ENCODE measurements around the gene EFHB.
"Not testable (repeated sequence)": the region's sequence is repeated elsewhere in the genome, so short reads cannot be mapped to it uniquely, and the experiment has no call there.

Gene EFHB

DNA sequence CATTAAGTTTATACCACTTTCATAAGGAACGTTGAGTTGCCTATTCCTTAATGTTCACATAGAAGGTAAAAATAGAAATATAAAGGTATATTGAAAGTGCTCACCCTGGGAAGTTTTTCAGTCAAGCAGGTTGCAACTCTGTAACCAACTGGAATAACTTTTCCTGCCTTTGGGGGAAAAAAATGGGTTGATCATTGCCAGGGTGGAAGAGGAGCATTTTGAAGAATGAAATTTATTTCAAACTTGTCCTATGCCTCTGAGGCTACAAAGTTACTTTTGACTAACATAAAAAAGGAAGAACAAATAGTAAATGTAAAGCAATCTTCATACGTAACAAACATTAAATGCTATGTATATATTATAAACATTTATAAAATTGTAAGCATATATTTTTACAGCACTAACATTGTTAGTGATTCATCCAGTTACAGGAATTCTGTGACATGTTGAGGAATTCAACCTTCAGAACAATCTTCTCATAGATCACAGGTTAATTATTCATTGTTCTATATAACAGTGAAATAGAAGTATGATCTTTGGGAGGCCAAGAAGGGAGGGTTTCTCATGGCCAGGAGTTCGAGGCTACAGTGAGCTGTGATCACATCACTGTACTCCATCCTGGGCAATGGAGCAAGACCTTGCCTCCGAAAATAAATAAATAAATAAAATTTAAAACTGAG is 13.5 kb downstream of the EFHB start:
- DNase-seq: no peak

- DNase-seq: no peak
Observed at GRCh38 chr3:19917167-19917566, 16.9 kb downstream of the EFHB start.

- no peak for DNase-seq
Observed at GRCh38 chr3:19911452-19911851, 22.6 kb downstream of the EFHB start.

DNA sequence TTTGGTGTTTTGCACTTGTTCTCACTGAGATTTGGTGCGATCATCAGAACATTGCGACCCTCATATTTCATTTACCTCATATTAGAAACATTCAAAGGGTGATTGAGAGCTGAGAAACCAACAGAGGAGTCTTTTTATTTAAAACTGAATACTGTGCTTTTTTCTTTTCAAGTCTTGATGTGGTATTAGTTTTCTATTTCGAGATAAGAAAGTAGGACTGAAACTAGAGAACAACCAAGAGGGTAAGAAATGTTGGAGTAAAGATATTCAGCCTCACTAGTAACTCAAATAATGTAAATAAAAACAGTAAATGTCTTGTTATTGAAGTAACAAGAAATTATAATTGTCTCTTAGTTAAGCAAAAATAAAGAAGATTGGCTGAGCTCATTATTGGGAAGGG is 26.5 kb downstream of the EFHB start:
- no peak for DNase-seq

- DNase-seq: no peak
Observed at GRCh38 chr3:19903649-19904048, 30.4 kb downstream of the EFHB start.

GRCh38 chr3:19901918-19902317 is 32.1 kb downstream of the EFHB start:
- DNase-seq: no peak

GRCh38 chr3:19901337-19901736 is 32.7 kb downstream of the EFHB start:
- DNase-seq: no peak

DNA sequence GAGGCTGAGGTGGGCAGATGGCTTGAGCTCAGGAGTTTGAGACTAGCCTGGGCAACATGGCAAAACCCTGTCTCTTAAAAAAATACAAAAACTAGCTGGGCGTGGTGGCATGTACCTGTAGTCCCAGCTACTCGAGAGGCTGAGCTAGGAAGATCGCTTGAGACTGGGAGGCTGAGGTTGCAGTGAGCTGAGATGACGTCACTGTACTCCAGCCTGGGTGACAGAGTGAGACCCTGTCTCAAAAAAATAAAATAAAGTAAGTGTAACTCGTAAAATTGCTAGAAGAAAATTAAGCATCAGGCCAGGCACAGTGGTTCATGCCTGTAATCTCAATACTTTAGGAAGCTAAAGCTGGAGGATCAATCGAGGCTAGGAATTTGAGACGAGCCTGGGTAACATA is 34.2 kb downstream of the EFHB start:
- not testable (repeated sequence) for DNase-seq

DNA sequence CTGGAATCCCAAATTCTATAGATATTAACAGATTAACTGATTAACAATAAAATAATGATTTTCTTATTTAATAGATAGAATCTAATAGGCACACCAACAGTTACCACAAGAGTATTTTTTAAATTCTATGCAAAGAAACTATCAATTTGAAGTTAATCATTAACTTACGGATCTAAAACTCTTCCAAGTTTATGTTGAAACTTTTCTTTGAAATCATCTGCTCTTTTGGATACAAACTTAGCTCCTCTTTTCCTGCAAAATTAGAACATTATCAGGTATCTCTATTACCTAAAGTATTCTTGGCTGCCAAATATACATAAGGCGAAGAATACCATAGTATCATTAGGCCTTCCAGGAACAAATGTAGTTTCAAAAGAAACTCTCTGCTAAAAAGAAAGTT is 34.8 kb downstream of the EFHB start:
- DNase-seq: no peak

- no peak for DNase-seq
Observed at GRCh38 chr3:19898721-19899120, 35.3 kb downstream of the EFHB start.

DNA sequence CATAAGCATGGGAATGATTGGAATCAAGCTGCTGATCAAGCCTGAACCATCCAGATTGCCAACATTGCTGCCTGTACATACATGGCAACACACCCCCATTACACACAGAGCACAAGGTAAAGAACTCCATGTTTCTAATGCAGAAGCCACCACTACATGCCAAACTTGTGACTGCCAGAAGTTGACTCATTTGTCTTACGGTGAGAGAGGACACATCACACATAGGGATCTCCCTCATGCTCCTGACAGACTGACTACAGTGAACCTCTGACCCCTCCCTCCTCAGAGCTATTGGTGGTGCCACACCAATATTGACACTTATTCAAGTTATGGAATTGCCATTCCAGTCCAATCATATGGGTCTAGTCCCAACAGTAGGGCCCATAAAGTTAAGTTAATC is 42.3 kb downstream of the EFHB start:
- no peak for DNase-seq

GRCh38 chr3:19888428-19889152 is 45.4 kb downstream of the EFHB start:
- no peak for DNase-seq

GRCh38 chr3:19887122-19887521 is 46.9 kb downstream of the EFHB start:
- DNase-seq: not testable (repeated sequence)

DNA sequence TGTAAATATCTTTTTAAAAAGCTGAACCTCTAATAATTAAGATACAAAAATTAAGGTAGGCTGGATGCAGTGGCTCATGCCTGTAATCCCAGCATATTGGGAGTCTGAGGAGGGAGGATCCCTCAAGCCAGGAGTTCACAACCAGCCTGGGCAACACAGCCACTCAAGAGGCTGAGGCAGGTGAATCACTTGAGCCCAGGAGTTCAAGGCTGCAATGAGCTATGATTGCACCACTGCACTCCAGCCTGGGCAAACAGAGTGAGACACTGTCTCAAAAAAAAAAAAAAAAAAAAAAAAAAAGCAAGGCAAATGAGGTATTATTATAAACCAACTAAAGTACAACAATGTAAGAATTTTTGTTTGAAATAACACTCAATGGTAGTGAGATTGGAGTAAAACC is 47.6 kb downstream of the EFHB start:
- DNase-seq: no peak

DNA sequence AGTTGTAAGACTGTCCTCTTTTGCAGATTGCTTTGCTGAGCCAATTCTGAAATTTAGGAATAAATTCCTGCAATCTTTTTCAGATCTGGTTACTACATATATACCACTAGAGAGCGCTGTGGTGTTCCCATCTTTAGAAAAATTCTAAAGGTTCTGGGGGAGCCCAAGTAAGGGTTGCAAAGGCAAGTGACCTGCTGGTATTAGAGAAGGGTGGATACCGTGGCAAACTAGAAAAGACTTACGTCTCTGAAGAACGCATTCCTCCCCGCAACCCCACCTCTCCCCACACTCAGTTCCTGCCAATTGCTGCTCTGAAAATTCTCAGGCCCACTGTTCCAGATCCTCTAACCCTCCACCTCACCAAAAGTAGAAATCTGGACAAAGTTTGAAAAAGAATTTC is 48.5 kb downstream of the EFHB start:
- no peak for DNase-seq

DNA sequence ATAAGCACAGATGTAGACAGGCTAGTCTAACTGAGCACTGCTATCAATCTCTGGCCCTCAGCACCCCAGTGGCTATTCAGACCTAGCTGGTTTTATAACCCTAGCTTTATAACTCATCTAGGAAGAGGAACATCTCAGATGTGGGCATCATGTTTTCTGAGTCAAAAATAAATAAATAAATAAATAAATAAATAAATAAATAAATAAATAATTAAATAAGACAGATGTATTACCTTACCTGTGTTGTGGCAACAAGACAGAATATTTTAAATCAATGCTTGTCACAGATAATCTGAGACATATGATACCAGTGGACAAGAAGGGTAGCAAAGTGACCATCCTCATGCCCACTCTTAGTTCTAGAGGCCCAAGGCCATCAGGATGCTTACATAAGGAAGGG is 52.2 kb downstream of the EFHB start:
- no peak for DNase-seq

GRCh38 chr3:19881036-19881435 is 53.0 kb downstream of the EFHB start:
- DNase-seq: no peak

DNA sequence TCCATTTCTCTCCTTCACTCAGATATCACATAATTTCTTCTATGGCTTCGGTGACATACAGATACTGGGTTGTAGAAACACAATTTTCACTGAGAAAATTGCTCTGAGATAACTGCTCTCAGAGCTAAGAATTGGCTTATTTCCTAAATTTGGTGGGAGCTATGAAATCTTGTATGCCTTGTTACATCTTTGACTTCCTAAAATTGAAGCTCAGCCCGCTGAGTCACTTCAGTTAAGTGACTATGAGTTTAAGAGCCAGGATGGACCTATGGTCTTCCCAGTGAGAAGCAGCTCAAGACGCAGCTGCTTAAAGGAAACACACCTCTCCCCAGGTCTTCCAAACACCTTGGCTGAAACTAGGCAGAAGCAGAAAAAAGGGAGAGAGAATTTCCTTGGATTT is 56.4 kb downstream of the EFHB start:
- no peak for DNase-seq

DNA sequence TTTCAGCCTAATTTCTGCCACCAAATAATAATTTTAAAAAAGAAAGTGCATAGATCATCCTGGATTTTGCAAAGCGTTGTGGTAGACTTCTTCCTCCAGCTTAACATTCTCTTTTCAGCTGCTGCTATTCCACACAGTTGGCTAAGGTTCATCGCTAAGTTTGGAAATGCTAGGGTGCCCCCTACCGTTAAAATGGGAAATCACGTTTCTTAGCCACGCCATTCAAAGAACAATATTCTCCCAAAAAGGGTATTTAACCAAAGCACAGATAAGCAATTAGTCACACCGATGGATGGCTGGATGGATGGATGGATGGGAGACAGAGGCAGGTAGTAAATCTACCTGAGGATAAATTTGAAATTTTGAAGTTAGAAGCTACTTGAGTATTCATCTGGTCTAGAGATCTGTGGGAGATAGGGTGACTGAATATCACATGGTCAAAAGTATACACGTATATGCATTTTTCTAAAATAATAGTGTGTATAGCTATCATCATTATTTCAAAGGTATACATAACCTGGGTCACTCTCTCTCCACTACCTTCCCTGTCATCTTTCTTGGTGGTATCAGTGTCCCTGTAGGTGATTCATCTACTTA is 67.2 kb downstream of the EFHB start:
- peak; percentile 12 to 27 for DNase-seq

DNA sequence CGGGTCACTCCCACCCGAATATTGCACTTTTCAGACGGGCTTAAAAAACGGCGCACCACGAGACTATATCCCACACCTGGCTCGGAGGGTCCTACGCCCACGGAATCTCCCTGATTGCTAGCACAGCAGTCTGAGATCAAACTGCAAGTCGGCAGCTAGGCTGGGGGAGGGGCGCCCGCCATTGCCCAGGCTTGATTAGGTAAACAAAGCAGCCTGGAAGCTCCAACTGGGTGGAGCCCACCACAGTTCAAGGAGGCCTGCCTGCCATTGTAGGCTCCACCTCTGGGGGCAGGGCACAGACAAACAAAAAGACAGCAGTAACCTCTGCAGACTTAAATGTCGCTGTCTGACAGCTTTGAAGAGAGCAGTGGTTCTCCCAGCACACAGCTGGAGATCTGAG is 78.7 kb downstream of the EFHB start:
- DNase-seq: not testable (repeated sequence)

DNA sequence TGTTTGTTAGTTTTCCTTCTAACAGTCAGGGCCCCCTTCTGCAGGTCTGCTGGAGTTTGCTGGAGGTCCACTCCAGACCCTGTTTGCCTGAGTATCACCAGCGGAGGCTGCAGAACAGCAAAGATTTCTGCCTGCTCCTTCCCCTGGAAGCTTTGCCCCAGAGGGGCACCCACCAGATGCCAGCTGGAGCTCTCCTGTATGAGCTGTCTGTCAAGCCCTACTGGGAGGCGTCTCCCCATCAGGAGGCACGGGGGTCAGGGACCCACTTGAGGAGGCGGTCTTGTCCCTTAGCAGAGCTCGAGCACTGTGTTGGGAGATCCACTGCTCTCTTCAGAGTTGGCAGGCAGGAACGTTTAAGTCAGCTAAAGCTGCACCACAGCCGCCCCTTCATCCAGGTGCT is 87.4 kb downstream of the EFHB start:
- not testable (repeated sequence) for DNase-seq
